ENCODE results near the gene HBP1.
A peak's percentile ranks its signal among the peaks of the same experiment; 100 is the strongest.

HBP1 gene

GRCh38 chr7:107162475-107162874 is 6.3 kb upstream of the HBP1 start:
- no peak for TF ChIP-seq MYC (IDR thresholded peaks at IDR 0.05; ENCODE audit: low read depth, low read length)
- no peak overlapping the region for H3K4me3 ChIP-seq (ENCODE audit: low read depth, low read length)

GRCh38 chr7:107164092-107164491 is 4.7 kb upstream of the HBP1 start:
- no peak for TF ChIP-seq CTCF (IDR thresholded peaks at IDR 0.05; ENCODE audit: low read depth, low read length)
- TF ChIP-seq POLR2A (IDR thresholded peaks at IDR 0.05; ENCODE audit: extremely low read depth, insufficient read length) = no peak
- TF ChIP-seq MAX (IDR thresholded peaks at IDR 0.05; ENCODE audit: low read depth, low read length) = no peak
- no peak for TF ChIP-seq MYC (IDR thresholded peaks at IDR 0.05; ENCODE audit: low read depth, low read length)
- no peak overlapping the region for H3K4me3 ChIP-seq (ENCODE audit: low read depth, low read length)
- DNase-seq (ENCODE audit: low read depth) = no peak

More at GRCh38 chr7:107162475-107162874, 6.3 kb upstream of the HBP1 start:
- DNase-seq (ENCODE audit: low read depth) = no peak

- no peak overlapping the region for H3K4me3 ChIP-seq (ENCODE audit: low read depth, low read length)
- no peak for DNase-seq (ENCODE audit: low read depth)
- no peak for TF ChIP-seq MAX (IDR thresholded peaks at IDR 0.05; ENCODE audit: low read depth, low read length)
Measured at GRCh38 chr7:107165341-107165740, 3.5 kb upstream of the HBP1 start.

- TF ChIP-seq MYC (IDR thresholded peaks at IDR 0.05; ENCODE audit: low read depth, low read length) (no peak), MAX (IDR thresholded peaks at IDR 0.05; ENCODE audit: low read depth, low read length) (no peak), POLR2A (IDR thresholded peaks at IDR 0.05; ENCODE audit: extremely low read depth, insufficient read length) (no peak), CTCF (IDR thresholded peaks at IDR 0.05; ENCODE audit: low read depth, low read length) (no peak)
- DNase-seq (ENCODE audit: low read depth) = no peak
- peak overlapping the region; percentile 79 for H3K4me3 ChIP-seq (ENCODE audit: low read depth, low read length)
Measured at GRCh38 chr7:107166736-107167426, 1.9 kb upstream of the HBP1 start.

- TF ChIP-seq MAX (IDR thresholded peaks at IDR 0.05; ENCODE audit: low read depth, low read length) (0 out of 2 replicates have a peak, but pooled peaks have one; percentile 11), POLR2A (IDR thresholded peaks at IDR 0.05; ENCODE audit: extremely low read depth, insufficient read length) (no peak), MYC (IDR thresholded peaks at IDR 0.05; ENCODE audit: low read depth, low read length) (0 out of 2 replicates have a peak, but pooled peaks have one; percentile 19), CTCF (IDR thresholded peaks at IDR 0.05; ENCODE audit: low read depth, low read length) (peak; percentile 34)
- peak overlapping the region; percentile 79 for H3K4me3 ChIP-seq (ENCODE audit: low read depth, low read length)
- DNase-seq (ENCODE audit: low read depth) = peak; percentile 84
Measured at GRCh38 chr7:107167483-107168232, 1.1 kb upstream of the HBP1 start.

GRCh38 chr7:107169120-107170050 is 582 bp downstream of the HBP1 start:
- peak overlapping the region; percentile 85 for H3K4me3 ChIP-seq (ENCODE audit: low read depth, low read length)
- TF ChIP-seq MAX (IDR thresholded peaks at IDR 0.05; ENCODE audit: low read depth, low read length) = peak; percentile 94
- TF ChIP-seq CTCF (IDR thresholded peaks at IDR 0.05; ENCODE audit: low read depth, low read length) = no peak
- TF ChIP-seq MYC (IDR thresholded peaks at IDR 0.05; ENCODE audit: low read depth, low read length) = peak; percentile 90
- TF ChIP-seq POLR2A (IDR thresholded peaks at IDR 0.05; ENCODE audit: extremely low read depth, insufficient read length) = peak; percentile 75
- DNase-seq (ENCODE audit: low read depth) = peak; percentile 99

All from NB4 (cell line).